Suppressor macrophage treated with lipopolysaccharide for 4 hours (primary cell): ENCODE data around the gene MYBBP1A.

ENCODE experiments used
- DNase-seq: peaks from one replicate; pipeline ENCODE4 v3.0.0-alpha.2; 2020

The MYBBP1A gene

GRCh38 chr17:4514779-4515178 lies 40.4 kb downstream of the MYBBP1A start:
- DNase-seq = no peak

DNA sequence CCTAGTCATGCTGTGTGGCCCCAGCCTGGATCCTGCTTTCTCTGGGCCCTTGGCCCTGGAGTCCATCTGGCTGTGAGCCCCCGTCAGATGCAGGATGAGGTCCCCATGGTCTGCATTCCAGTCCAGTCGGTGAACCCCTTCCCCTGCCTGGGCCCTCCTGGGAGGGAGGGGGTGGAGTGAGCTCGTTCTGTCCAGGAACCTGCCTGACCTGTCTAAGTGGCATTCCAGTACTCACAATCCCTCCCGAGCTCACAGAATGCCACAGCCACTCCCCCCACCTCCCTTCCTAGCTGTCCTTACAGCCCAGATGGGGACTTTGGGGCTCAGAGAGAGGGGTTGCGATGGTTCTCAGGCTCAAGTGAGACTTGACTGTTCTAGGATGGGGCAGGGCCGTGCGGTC lies 41.0 kb downstream of the MYBBP1A start:
- no peak for DNase-seq

DNA sequence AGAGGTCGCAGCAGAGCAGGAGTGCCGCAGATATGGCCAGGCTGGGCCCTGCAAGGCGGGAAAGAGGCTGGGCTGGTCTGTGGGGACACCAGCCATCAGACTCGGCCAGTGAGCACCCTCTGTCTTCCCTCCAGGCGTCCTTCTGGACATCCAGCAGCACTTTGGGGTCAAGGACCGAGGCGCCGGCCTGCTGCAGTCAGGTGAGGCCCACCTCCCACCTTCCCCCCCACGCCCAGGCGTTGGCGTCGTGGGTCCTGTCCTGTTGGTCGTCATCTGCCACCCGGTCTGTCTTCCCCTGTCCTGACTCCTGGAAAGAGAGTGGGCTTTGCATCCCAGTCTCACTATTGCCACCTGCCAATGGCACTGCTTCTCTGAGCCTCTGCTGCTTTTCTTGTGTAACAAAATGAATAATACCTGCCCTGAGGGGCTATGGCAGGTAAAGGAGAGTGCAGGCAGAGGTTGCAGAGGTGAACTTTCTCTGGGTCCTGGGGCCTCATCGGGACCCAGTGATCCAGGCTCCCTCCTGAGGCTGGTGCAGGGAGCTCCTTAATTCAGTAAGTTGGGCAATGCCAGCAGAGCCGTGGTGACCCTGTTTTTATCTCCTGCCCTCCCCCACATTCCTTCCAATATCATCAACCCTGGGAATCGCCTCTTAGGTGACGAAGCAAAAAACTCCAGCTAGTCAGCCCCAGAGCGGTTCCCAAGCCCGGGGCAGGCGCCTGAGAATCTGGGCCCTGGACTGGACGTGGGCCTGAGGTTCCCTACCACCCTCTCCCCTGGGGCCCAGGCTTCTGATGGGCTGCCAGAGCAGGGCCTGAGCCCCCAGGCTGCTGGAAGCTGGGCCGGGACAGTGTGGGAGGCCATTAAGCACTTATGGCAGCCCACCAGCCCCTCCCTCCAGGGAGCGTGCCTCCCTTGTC lies 41.8 kb downstream of the MYBBP1A start:
- DNase-seq = no peak

DNA sequence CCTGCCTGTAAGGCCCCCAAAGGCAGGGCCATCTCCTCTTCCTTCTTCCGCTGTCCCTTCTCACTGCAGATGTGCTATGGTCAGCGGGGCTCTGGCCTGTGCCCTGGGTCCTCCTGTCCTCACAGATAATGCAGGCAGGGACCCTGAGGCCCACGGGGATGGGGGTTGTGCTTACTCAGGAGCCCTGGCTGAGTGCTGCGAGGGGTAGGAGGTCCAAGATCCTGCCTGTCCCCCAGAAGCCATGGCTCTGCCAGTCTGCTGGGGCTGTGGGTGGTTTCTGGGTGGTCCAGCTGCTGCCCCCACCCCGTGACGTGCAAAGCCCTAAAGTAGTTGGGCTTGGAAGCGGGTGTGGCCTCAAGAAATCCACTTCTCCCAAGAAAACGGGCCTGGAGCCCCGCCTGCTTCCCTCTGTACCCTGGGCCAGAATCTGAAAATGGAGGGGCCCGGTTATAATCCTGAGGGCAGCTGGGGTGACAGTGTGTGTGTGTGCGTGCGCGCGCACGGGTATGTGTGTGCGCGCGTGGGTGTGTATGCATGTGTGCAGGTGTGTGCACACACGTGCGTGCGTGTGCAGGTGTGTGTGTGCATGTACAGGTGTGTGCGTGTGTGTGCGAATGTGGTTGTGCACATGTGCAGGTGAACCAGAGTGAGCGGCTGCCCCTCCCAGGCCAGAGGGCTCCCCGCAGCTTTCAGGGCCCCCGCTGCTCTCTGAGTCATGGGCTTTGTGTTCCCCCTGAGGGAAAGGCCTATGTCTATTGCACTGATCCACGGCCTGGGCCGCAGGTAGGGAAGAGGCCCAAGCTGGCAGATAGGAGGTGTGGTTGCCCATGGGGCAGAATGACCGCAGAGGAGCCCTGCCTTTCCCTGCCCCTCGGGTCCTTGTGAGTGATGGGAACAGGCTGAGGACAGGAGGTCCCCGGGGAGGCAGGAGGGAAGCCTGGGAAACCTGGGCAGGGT lies 42.8 kb downstream of the MYBBP1A start:
- no peak for DNase-seq

GRCh38 chr17:4511199-4511932 lies 43.8 kb downstream of the MYBBP1A start:
- peak; percentile 56 for DNase-seq

- DNase-seq = no peak
These were observed 44.6 kb downstream of the MYBBP1A start for GRCh38 chr17:4510618-4510941.

DNA sequence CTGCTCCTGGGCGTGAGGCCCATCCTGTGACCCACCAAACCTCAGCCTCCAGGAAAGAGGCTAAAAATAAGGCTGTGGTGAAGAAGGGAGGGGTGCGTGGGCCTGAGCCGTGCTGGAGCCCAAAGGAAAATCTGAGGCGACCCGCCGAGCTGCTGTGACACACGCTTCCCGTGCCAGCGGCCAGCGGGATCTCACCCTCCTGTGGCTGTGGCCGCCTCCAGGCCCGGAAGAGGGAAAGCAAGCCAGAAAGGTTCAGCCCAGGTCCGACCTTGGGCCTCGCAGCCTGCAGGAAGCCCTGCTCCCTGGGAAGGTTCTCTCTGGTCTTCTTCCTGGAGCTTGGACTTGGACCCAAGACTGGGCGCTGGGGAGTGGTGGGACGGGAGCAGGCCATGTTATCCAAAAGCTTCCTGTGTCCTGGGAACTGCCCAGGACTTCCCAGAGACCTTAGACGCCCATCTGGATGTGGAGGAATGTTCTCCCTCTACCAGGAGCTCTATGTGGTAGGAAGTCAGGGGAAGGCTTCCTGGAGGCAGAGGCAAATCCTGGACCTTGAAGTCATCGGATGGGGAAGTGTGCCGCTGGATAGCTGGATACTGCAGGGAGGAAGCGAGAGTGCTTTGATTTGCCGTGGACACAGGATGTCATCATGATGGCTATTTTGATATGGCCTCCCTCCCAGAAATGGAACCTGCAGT lies 45.1 kb downstream of the MYBBP1A start:
- DNase-seq = peak; percentile 46

GRCh38 chr17:4509401-4509800 lies 45.8 kb downstream of the MYBBP1A start:
- DNase-seq = no peak

DNA sequence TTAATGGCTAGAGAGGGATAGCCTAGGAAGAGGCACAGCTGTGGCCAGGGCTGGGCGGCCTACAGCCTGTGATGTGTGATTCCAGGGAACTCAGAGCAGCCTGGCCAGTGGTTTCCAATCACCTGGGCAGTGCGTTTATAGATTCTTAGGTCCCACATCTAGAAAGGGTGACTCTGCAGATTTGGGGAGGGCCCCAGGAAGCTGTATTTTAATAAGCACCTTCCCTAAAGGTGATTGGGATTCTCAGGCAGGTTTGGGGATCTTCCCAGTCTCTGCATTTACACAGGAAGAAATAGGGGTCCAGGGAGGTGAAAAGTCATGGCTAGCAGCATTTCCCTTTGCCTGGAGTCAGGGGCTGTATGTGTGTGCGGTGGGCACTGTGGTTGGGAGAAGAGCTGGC lies 47.0 kb downstream of the MYBBP1A start:
- DNase-seq = no peak

DNA sequence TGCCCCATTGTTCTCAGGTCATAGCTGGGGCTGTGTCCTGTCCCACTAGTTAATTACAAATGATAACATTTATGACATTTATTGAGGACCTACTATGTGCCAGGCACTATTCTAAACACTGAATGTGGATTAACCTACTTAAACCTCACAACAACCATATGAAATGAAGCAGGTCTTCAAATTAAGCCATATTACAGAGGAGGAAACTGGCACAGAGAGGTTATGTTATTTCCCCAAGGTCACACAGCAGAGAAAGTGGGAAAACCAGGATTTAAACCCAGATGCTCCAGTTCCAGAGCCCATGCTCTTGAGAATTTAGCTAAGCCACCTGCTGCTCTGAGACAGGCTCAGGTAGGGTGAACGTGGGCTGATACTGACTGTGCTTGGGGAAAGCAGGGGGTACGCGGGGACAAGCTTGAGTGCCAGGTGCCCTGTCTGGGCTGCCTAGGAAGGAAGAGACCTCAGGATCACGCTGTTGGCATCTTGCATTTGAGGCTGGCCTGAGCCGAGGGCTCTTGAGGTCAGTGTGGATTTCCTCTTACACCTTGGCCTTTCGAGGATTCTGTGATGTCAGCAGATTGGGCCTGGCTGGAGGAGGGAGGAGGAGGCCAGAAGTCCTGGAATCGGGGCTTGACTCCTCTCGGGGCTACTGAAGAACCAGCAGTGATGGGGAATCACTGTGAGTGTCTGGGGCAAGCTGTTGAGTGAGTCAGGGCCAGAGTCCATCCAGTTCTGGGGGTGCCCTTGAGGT lies 47.6 kb downstream of the MYBBP1A start:
- DNase-seq = no peak

GRCh38 chr17:4506892-4507291 lies 48.3 kb downstream of the MYBBP1A start:
- no peak for DNase-seq

- DNase-seq = no peak
These were observed 48.9 kb downstream of the MYBBP1A start for GRCh38 chr17:4506175-4506813.

- DNase-seq = no peak
These were observed 50.0 kb downstream of the MYBBP1A start for GRCh38 chr17:4505187-4505586.

DNA sequence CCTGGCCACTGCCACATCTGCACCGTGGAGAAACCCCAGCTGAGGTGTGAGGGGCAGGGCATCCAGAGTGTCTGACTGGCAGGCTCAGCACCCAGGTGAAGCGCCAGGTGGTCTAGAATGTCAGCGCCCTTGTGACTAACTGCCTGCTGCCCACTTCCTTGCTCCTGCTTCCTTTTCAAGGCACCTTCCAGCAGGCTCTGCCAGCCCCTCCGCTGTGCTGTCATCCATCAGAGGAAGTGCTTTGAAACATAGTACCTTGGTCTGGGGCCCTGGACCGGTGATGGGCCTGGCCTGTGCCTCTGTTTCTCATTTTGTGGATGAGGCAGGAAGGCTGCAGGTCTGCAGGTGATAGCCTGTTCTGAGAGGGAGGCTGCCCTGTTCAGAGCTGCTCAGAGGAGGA lies 51.0 kb downstream of the MYBBP1A start:
- no peak for DNase-seq

DNA sequence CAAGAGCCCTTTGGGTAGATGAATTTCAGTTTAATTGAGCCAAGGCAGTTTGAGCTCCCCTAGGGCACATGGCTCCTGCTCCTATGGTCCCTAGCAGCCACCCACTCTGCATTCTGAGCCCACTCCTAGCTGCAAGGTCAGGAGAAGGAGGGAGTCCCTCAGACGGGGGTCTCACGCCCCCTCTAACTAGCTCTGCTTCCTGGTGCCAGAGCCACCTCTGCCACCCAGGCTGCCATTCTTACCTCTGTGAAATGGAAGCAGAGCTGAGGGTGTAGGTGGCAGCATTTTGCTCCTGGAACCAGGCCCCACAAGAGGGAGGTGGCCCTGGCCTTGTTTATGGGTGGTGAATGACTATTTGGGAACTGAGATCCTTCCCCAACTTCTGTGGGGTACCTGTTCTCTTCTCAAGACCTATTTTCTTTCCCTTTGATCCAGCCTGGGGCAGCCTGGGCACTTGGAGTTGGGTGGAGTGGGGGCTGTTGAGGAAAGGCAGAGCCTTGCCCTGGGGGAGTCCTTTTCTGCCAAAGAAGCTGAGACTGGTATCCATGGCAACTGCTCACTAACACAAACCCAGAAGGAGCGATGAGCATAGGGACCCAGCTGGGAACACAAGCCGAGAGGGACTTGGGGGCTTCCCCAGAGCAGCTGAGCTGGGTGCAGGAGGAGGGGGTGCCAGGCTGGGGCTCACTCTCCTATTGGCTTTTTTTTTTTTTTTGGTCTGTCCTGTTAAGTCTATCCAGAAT lies 51.7 kb downstream of the MYBBP1A start:
- DNase-seq = no peak

DNA sequence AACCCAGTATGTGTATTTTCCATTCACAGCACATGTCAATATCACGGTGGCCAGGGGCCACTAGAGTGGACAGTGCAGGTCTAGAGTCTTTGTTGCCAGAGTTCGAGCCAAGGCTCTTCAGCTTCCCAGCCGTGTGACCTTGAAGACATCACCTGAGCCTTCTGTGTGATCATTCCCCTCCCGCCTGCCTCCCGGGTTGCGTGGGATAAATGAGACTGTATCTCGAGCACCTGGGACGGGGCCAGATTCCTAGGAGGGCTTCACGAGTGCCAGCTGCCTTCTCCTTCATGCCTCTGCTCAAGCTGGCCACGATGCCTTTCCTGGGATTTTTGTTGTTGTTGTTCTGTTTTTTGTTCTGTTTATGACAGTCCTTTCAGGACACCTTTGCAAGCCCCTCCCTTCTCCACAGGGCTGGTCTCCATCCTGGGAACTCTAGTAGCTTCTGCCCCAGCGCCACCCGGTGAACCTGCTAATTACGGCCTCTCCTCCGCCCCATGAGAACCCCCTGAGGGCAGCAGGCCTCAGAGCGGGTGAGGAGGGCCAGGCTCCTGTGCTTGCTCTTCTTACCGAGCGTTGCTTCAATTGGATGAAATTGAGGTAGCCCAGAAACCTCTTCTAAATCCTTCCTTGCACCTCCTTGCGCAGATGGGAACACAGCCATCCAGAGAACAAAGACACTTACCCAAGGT lies 52.6 kb downstream of the MYBBP1A start:
- no peak for DNase-seq

DNA sequence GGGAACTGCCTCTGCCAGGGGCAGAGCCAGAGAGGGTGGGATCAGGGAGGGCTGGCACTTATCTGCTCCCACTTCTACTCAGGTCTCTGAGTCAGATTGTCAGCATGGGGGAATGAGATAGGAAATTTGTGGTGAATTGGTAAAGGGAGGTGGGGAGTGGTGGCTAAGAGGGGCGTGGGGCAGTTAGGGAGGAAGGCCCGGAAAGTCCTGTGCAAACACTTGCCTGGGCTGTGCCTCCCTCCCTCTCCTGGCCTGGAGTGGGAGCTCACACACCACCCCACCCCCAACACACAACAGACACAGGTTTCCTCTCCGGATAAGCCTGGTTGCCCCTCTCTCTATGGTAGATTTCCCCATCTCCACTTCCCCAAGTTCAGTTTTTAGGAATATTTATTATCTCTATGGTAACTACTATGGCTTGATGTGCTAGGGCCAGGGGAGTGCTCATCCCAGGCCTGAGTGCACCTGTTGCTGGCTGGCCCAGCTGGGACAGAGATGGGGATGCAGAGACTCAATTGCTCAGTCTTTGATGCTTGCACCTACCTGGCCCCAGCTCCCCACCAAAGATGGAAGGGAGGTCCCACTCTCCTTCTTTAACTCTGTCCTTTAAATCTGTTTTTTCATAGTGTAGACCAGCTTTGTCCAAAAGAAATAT lies 53.8 kb downstream of the MYBBP1A start:
- DNase-seq = no peak

GRCh38 chr17:4500191-4500571 lies 55.0 kb downstream of the MYBBP1A start:
- DNase-seq = no peak

DNA sequence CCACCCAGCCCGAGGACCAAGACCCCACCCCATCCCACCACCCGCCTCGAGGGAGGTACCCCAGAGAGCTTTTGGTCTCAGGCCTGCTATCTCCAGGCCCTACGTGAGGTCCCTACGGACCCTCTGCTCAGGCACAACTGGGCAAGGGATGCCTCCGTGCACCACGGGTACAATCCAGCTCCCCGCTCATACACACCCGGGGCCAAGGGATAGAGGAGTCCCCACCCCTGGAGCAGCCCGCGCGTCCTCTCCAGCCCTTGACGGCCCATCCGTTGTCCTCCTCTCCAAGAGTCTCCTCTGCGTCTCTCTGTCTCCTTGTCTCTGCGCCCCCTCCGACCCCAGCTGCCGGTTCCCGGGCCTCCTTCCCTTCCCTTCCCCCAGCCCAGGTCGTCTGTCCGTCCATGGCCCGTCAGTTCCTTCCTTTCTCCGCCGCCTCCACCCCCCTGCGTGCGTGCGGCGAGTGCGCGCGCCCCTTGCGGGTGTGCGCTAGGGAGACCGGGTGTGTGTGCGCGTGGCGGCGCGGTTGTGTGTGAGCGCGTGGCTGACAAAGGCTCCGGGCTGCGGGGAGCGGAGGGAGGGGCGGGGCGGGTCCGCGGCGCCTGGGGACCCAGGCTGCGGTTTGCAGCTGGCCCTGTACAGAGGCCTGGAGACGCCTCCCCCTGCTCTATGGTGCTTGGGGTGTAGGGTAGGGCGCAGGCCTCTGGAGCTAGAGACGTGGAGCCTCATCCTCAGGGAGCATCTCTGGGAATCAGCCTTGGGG lies 55.6 kb downstream of the MYBBP1A start:
- DNase-seq = no peak
